Measurements from ENCODE around the gene ADGRG1. TPM values are rescaled to one million over a fixed set of nuclear protein-coding genes. Genes with fewer than 3 reads are reported as not detected.
"Not testable (repeated sequence)": the region's sequence is repeated elsewhere in the genome, so short reads cannot be mapped to it uniquely, and the experiment has no call there.

Gene ADGRG1
- polyA plus RNA-seq, 1 donor, result 74.1 TPM

DNA sequence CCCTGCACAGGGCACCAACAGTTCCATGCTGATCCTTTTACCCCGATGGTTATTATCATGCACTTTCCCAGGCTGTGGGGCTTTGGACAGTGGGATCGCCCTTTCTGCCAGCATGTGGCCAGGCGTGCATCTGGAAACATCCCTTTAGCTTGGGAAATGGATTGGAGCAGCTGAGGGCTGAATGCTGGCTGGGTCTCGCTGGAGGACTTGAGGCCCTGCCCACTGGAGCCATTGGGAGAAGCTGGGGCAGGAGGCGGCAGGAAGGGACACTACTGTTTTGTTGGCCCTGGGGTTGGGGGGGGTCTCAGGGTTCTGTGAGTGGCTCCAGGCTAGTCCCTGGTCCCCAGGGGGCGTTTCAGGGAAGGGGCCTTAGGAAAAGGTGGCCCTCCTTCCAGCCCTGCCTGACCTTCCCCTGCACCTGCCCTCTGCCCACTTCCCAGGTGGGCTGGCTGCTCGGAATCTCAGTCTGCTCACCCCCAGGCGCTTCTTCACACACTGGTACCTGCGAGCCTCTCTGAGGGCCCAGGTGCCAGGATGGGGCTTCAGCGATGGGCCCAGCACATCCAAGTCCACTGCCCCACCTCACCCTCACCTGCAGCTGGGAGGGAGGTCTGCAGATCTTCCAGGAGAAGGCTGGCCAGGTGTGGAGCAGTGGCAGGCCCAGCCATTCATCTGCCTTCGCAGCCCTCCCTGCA lies 38.1 kb downstream of the ADGRG1 start:
- DNase-seq, result no peak

DNA sequence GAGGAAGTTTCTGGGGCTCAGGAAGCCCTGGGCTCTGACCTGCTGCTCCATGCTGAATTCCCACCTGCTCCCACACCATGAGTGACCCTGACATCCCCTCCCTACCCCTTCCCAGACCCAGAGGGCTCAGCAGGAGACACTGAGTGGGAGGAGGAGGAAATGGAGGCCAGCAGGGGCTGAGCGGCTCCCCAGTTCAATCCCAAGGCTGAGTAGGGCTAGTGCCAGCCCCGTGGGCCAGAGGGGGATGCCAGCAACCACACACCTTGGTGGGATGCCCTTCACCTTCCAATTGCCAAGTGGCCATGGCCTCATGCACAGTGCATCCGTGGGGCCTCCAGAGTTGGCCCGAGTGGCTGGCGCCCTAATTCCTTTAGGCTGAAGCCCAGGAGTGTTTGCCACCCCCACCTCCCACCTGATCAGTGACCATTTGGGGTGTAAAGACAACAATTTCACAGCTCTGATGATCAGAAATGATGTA lies 38.7 kb downstream of the ADGRG1 start:
- no peak for DNase-seq

DNA sequence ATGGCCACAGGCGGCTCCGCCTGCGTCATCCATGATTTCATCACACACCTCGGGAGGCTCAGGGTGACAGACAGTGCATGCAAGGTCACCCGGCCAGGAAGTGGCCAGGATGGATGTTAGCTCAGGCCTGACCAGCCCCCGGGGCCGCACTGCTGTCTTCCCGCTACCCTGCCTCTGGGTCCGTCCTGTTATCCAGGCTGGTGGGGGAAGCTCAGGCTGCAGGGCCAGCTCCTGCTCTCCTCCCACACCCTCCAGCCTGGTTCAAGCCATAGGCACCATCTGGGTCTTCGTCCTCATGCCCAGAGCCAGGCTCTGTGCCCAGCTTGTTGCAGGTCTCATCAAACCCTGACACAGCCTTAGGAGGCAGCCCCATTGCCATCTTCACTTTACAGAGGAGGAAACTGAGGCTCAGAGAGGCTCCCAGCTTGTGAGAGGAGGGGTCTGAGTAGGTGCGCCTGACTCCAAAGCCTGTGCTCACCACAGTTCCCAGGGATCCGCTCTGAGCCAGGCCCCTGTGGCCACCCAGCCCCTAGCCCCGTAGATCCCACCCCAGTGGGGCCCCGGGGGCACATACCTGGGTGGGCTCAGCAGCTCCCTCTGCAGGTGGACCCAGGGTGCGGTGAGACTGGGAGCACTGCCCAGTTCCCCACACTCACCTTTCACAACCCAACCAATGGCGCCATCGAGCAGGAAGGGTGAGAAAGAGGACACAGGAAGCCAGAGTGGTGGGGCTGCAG lies 39.3 kb downstream of the ADGRG1 start:
- no peak for DNase-seq

DNA sequence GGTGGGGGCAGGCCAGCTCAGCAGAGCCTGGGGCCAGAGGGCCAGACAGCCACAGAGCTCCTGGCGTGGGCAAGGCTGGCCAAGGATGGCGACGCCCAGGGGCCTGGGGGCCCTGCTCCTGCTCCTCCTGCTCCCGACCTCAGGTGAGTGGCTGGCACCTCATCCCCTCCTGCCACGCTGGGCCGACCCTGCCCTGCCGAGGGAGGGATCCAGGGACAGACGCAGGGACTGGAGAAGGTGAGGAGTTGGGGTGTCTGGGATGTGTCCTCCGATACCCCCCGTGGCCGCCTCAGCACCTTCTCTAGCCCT lies 39.8 kb downstream of the ADGRG1 start, which contains the start of gene ADGRG3:
TSS of gene ADGRG3 (plus strand) at position 44 of the 309 bp plus-strand sequence. CDS start at position 86, 42 bp downstream.
- no peak for DNase-seq

DNA sequence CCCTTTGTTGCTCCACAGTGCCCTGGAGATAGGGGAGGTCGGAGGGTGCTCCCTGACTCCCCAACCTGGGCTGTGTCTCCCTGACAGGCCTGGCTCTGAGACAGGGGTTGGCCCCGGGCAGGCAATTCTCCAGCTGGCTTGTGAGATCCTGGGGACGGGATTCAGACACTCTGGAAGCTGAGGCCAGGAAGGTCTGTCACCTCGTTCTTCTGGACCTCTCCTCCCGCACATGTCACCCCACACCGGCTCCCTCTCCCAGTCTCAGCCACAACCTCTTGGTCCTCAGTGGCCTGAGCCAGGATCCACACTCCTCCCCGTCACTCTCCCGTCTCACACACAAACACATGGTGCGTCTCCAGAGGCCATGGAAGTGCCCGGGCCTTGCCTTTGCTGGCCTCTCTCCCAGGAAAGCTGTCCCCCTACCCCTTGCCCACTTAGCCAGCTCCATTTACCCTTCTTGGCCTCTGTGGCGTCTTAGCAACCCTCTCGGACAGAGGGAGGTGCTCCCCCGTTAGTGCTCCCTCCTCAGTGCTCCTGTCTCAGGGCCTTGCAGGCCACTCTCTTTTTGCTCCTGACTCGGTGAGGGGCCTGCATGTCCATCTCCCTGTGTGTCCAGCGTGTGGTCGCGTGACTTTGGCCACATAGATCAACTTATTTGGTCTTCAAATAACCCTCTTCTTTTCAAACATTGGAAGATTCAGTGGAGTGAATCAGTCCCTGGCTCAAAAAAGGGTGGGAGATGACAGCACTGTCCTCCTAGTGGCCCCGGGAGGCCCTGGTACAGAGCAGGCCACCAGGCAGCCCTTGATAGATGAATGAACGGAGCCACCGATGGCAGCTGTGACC lies 40.4 kb downstream of the ADGRG1 start:
- DNase-seq, result no peak

DNA sequence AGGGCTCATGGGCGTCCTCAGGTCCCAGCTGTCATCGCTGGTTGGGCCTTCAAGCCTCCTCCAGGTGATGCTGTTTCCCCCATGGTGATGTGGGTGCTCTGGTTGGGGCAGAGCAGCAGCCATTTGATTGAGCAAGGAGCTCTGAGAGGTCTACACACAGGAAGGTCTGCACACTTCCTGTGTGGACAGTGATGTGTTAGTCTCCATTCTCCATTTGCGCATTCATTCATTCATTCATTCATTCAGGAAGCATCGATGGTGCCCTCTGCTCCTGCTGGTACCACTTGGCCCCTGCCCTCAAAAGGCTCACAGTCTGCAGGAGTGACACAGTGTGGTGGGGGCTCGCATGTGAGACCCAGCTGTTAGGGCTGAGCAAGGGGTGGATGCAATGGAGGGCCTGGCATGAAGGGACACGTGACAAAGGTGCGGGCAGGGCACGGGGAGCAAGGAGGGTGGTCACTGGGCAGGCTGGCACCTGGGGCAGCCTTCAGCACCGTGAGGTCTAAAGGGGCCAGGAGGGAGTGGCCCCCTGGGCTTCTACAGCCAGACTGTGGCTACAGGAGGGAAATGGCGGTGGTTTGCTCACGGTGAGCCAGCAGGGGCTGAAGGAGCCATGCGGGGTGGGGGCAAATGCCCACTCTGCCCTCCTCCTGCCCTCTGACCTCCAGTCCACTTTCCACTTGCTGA lies 41.2 kb downstream of the ADGRG1 start:
- no peak for DNase-seq

DNA sequence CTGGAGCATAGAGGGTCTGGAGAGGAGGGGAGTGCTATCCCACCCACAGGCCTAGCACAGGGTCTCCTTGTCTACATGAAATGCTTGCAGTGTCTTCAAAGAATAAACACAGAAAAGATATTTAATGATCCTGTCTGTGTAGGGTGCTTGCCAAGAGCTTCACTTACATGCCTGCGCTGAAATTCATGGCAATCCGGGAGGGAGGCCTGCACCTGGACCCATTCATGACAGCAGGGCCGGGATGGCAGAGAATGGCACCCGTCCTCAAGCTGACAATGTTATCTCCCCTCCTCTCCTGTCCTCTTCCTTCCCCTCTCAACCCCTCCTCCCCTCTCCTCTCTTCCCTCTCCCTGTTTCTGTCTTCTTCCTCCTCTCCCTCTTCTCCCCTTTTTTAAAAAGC lies 41.8 kb downstream of the ADGRG1 start:
- no peak for DNase-seq

DNA sequence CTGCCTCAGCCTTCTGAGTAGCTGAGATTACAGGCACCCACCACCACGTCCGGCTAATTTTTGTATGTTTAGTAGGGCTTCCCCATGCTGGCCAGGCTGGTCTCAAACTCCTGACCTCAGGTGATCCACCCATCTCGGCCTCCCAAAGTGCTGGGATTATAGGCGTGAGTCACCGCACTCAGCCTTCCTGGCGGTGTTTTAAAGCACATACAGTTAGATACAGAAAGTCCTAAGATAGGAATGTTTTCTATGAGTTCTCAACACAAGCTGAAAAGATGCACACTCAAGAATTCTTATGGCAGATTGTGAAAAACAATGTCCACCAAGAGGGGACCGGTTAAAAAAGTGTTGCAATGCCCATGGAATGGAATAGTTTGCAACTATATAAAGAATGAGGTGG lies 43.0 kb downstream of the ADGRG1 start:
- DNase-seq, result not testable (repeated sequence)

DNA sequence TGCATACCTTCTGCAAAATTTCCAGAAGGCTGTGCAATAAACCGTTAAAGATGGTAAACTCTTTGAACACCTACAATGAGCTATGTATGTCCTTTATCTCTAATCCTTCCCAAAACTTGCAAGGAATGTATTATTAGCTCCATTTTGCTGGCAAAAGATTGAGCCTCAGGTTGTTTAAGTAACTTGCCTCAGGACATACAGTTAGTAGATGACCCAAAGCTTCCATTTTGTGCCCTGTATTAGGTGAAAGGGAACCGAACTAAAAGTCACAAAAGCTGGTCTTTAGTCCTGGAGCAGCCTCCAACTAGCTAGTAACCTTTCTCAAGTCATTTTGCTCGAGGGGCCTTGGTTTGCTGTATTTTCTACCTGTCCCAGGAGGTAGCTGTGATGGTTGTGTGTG lies 44.0 kb downstream of the ADGRG1 start:
- no peak for DNase-seq

DNA sequence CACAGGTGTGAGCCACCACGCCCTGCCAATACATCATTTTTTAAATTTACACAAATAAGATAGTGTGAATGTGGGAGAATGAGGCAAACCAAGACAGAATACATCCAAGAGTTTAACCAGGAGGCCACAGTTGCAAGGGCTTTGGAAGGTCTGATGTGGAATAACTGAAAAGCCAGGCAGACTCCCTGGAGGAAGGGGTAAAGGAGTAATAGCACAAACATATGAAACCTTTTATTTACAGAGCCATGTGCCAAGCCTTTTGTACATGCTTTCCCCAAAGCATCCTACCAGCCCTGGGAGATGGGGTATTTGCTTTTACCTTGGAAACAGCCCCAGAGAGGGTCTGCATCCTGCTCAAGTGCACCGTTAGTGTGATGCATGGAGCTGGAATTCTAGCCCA lies 44.4 kb downstream of the ADGRG1 start:
- no peak for DNase-seq

DNA sequence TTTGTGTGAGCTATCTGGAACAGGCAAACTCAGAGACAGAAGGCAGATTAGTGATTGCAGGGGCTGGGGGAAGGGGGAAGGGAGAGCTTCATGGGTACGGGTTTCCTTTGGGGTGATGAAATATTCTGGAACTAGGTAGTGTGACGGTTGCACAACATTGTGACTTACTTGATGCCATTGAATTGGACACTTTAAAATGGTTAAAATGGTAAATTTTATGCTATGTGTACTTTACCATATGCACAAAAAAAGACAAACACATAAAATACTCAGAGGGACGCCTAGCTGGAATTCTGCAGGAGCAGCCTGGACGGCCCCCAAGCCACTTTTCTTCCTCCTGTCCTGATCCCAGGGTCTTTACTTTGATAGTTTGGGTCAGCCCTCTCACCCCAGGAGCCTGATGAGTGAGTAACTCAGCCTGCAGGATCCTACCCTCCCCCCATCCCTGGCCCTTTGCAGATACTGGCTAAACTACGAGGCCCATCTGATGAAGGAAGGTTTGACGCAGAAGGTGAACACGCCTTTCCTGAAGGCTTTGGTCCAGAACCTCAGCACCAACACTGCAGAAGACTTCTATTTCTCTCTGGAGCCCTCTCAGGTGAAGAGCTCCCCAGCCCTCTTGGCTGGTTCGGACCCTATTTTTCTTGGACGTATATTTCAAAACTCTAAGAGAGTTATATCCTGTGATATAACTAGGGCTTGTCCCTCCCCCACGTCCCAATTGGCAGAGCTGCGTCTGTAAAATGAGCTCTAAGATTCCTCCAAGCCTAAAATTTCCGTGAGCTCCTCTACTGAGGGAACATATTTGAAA lies 47.5 kb downstream of the ADGRG1 start:
- DNase-seq, result no peak

DNA sequence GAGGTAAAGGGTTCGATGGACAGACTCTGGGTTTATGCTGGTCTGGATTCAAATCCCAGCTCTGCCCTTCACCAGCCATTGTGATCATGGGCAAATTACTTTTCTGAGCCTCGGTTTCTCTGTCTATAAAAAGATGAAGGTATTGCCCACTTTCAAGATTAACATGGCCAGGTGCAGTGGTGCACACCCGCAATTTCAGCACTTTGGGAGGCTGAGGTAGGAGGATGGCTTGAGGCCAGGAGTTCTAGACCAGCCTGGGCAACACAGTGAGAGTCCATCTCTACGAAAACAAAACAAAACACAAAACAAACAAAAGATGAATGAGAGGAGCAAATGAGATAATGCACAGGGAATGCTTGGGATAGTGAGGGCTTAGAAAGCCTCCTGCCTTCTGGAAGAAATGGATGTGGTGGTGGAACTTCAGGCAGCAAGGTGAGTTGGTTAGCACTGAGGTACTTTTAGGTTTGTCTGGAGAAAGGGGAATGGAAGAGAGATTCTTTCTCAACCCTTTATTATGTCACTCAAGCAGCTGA lies 48.2 kb downstream of the ADGRG1 start:
- no peak for DNase-seq

DNA sequence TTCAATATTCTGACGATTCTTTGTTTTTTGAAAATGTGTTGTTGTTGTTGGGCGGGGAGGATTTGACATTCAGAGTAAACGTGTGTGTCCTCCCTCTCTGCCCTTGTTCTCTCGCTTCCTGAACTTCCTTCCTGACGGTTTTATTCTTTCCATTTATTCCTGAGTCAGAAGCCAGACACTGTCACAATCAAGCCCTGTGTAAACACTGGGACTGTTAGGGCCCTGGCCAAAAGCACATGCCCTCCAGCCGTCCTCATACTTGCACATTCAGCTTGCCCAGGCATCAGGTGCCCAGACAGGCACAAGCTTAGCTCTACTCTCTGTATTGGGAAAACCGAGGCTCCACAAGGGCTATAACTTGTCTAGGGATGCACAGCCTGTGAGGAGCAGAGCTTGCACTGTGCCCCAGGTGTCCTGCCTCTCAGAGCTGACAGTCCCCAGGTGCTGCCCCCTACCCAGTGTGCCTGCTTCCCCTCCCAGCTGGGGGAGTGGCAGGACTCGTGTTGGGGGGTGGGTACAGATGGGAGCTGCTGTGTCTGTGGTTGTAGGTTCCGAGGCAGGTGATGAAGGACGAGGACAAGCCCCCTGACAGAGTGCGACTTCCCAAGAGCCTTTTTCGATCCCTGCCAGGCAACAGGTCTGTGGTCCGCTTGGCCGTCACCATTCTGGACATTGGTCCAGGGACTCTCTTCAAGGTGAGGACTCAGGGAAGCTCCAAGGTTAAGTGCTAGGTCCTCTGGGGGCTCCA lies 49.4 kb downstream of the ADGRG1 start:
- no peak for DNase-seq

DNA sequence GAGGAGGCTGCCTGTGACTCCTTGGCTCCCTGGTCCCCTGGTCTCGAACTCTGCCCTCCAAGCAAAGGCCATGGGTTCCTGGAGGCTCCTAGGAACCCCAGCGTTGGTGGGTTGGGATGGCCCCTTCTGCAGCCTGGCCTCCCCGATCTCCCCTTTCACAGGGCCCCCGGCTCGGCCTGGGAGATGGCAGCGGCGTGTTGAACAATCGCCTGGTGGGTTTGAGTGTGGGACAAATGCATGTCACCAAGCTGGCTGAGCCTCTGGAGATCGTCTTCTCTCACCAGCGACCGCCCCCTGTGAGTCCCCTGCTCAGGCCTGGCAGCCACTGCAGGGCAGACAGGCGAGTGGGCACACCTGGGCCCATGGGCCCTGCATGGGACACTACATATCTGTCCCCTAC lies 50.6 kb downstream of the ADGRG1 start:
- DNase-seq, result no peak

DNA sequence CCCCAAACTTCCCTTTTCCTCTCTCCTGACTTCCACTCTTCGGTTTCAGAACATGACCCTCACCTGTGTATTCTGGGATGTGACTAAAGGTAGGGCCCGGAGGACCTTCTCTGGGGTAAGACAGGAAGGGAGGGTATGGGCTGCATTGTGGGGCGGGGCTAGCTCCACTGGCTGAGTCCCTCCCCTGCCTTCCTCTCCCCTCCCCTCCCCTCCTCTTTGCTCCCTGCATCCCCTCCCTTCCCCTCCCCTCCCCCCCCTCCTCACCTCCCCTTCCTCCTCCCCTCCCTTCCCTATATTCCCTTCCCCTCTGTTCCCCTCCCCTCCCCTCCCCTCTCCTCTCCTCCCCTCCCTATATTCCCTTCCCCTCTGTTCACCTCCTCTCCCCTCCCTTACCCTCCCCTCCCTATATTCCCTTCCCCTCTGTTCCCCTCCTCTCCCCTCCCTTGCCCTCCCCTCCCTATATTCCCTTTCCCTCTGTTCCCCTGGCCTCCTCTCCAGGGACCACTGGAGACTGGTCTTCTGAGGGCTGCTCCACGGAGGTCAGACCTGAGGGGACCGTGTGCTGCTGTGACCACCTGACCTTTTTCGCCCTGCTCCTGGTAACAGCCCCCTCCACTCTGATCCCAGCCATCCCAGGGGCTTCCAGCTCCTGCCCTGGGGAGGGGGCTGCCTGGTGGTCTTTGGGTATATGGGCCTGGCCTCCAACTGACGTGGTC lies 51.5 kb downstream of the ADGRG1 start:
- DNase-seq, result no peak

DNA sequence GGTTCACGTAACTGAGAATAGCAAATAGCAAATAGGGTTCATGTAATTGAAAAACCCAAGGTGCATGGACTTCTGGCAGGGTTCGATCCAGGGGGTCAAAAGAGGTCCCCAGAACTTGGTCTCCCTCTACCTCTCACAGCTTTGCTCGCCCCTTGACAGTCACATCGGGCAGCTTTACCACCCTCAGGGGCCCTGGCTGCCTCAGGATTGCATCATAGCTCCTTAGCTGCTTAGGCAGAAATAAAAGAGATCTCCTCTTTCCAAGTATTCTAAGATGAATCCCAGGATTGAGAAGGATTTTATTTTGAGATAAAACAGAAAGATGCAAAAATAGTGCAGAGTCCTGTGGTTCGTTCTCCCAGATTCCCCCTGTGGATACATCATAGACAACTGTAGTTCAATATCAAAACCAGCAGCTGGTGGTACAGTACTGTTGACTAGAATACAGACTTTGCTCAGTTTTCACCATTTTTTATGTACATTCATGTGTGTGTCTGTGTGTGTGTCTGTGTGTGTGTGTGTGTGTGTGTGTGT lies 52.5 kb downstream of the ADGRG1 start:
- no peak for DNase-seq

DNA sequence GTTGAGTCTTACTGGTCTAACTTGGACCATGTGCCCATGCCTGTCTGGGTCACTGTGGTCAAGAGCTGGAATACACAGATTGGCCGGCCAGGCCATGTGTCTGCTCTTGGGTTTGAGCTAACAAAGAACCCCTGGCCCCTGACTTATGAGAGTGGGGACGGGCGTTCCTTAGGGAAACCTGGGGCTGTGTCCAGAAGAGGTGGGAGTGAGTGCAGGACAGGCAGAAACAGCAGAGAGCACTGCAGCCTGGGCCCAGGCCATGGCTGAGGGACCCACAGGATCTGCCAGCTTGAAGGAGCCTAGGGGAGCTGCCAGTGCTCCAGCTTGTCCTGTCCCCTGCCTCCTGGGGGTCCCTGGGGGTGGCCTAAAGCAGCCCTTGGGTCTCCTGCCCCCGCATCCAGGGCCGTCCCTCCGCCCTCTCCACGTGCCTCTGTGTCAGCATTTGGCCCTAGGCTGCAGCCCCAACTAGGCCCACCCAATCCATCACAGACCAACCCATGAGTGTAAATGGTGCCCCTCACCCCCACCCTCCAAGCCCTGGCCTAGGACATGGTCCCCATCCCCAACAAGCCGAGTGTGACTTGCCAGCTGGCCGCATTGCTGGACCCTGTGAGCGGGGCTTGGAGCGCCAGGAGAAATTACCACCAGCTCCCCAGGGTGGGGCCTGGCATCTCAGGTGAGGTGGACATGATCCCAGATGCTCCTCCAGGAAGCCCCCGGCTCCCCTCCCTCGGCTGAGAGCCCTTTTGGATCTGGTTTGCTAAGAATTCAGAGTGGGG lies 53.7 kb downstream of the ADGRG1 start:
- no peak for DNase-seq

DNA sequence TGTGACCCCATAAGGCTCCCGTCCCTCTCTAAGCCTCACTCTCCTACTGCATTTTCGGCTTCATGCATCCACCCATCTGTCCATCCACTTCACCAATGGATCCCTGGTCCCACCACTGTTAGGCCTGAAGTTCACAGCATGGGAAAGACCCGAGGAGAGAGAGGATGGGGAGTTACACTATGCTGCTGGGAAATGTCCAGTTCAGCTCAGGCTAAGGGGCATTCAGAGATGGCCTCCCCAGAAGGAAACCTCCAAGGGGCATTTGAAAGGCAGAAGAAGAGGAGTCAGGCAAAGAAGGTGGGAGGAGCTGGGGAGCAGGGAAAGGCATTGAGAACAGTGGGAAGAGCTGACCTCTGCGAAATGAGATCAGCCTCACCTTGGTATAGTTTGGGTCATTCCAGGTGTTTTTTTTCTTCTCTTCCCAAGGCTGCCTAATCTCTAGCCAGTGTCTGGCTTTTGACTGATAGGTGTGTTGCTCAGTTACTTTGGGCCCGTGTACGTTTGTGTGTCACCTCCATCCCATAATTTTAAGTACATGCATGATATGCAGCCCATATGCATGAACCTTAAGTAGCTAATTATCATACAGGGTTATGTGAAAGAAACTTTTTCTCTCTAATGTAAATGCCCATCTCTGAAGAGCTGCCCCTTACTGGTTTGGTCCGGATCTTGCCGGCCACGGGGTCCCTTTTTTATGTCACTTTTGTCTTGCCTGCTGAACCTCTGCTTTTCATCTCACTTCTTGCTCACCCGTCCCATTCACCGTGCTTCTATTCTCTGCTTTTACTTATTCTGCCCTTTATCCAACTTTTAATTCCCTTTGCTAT lies 54.6 kb downstream of the ADGRG1 start:
- DNase-seq, result no peak

All from left kidney (tissue), 2 donors.